HL-60 (cell line): ENCODE results near the gene HSDL2.

Experiments used
- DNase-seq, 2 experiments: peaks; one replicate each; pipeline ENCODE4 v3.0.0-alpha.2; 2010 to 2020; ENCODE audit warnings: low read depth in 1 of 2, low spot score in 1 of 2
- H3K27ac ChIP-seq: fragments of 250-450 bp; sonication (Bioruptor Pico); replicated peaks from 2 replicates; pipeline ENCODE4 v1.5.1; 2020; ENCODE audit warnings: mild to moderate bottlenecking, moderate library complexity
- H3K27me3 ChIP-seq: fragments of 250-450 bp; sonication (Bioruptor Pico); 2 replicates; pipeline ENCODE4 v1.5.1; 2021; ENCODE audit warnings: mild to moderate bottlenecking, moderate library complexity; ENCODE audit not compliant: insufficient read depth, poor library complexity, severe bottlenecking
- H3K4me3 ChIP-seq: replicated peaks from 2 replicates; pipeline ENCODE4 v1.5.1; 2011; ENCODE audit warnings: mild to moderate bottlenecking, control low read depth, low read length; ENCODE audit not compliant: insufficient read depth
- CTCF ChIP-seq: IDR thresholded peaks from one replicate; pipeline ENCODE4 v1.5.1; 2011; ENCODE audit warnings: low read length, control low read depth, inconsistent platforms; ENCODE audit not compliant: insufficient read depth
- GABPA ChIP-seq: IDR thresholded peaks from 2 replicates; pipeline ENCODE4 v1.6.1; 2012; ENCODE audit warnings: low read depth
- POLR2AphosphoS5 ChIP-seq: IDR thresholded peaks from 2 replicates; pipeline ENCODE4 v1.6.1; 2012; ENCODE audit warnings: low read depth
- REST ChIP-seq: IDR thresholded peaks from 2 replicates; pipeline ENCODE4 v1.6.1; 2012; ENCODE audit warnings: low read depth; ENCODE audit not compliant: insufficient replicate concordance
- SPI1 ChIP-seq: IDR thresholded peaks from 2 replicates; pipeline ENCODE4 v1.6.1; 2012; ENCODE audit warnings: low read depth, mild to moderate bottlenecking, borderline replicate concordance

The HSDL2 gene

GRCh38 chr9:112420208-112420607 is 40.3 kb downstream of the HSDL2 start:
- TF ChIP-seq CTCF (no peak), POLR2AphosphoS5 (no peak), GABPA (no peak), SPI1 (no peak), REST (no peak)
- Histone ChIP-seq H3K27ac (no peak overlapping the region), H3K4me3 (no peak overlapping the region), H3K27me3 (no peaks in the 10 kb centered on the region)
- no peak for DNase-seq

GRCh38 chr9:112421771-112422222 is 41.9 kb downstream of the HSDL2 start:
- TF ChIP-seq POLR2AphosphoS5 (no peak), GABPA (no peak), SPI1 (no peak), CTCF (no peak), REST (no peak)
- no peak for DNase-seq
- Histone ChIP-seq H3K27me3 (no peaks in the 10 kb centered on the region), H3K27ac (no peak overlapping the region), H3K4me3 (no peak overlapping the region)

GRCh38 chr9:112422417-112423148 is 42.7 kb downstream of the HSDL2 start:
- TF ChIP-seq CTCF = no peak
- TF ChIP-seq REST = no peak
- TF ChIP-seq POLR2AphosphoS5 = no peak
- no peak for TF ChIP-seq GABPA
- TF ChIP-seq SPI1 = no peak
- Histone ChIP-seq H3K4me3 (no peak overlapping the region), H3K27me3 (no peaks in the 10 kb centered on the region), H3K27ac (no peak overlapping the region)
- DNase-seq = no peak
